Upper lobe of left lung (tissue), 6 donors: ENCODE data around the gene NCAPG2. TPM values are rescaled to one million over a fixed set of nuclear protein-coding genes. Genes with fewer than 3 reads are reported as not detected.

Source experiments
- ATAC-seq, 2 donors: fragments of 200-7000 bp; cut with Tn5 transposase; one replicate each; pipeline ENCODE4 v1.9.1; 2022; ENCODE audit warnings: mild to moderate bottlenecking in 2 of 2, moderate library complexity in 2 of 2; ENCODE audit not compliant: low FRiP score in 2 of 2
- DNase-seq, 2 donors: peaks; one replicate each; pipeline ENCODE4 v3.0.0-alpha.2; 2019 to 2020
- H3K27ac ChIP-seq, 4 donors: fragments of 200-600 bp; sonication (generic); one replicate each; pipeline ENCODE4 v1.5.1; 2016 to 2019
- H3K27me3 ChIP-seq, 4 donors: fragments of 200-600 bp; sonication (generic); one replicate each; pipeline ENCODE4 v1.5.1; 2017 to 2019
- H3K36me3 ChIP-seq, 4 donors: fragments of 200-600 bp; sonication (generic); one replicate each; pipeline ENCODE4 v1.5.1; 2016 to 2019
- H3K4me1 ChIP-seq, 4 donors: fragments of 200-600 bp; sonication (generic); one replicate each; pipeline ENCODE4 v1.5.1; 2018 to 2019
- H3K4me3 ChIP-seq, 4 donors: fragments of 200-600 bp; sonication (generic); one replicate each; pipeline ENCODE4 v1.5.1; 2017 to 2019; ENCODE audit warnings: mild to moderate bottlenecking in 2 of 4, moderate library complexity in 1 of 4
- H3K9me3 ChIP-seq, 4 donors: fragments of 200-600 bp; sonication (generic); one replicate each; pipeline ENCODE4 v1.5.1; 2018 to 2019
- CTCF ChIP-seq, 6 experiments: fragments of 450-650 bp in 4 of 6; fragments of 200-600 bp in 2 of 6; sonication (generic) in 2 of 6; IDR thresholded peaks; one replicate each; pipeline ENCODE4 v1.5.1; 2016 to 2019; ENCODE audit warnings: antibody characterized with exemption in 6 of 6
- EP300 ChIP-seq, 4 donors: sonication (generic); formaldehyde crosslinking; IDR thresholded peaks; one replicate each; pipeline ENCODE4 v1.5.1; 2017; ENCODE audit warnings: antibody characterized with exemption in 4 of 4, control low read depth in 2 of 4
- POLR2A ChIP-seq, 4 donors: fragments of 450-650 bp; IDR thresholded peaks; one replicate each; pipeline ENCODE4 v1.5.1; 2016 to 2017; ENCODE audit warnings: antibody characterized with exemption in 4 of 4, mild to moderate bottlenecking in 2 of 4
- POLR2AphosphoS5 ChIP-seq, 2 donors: sonication (generic); formaldehyde crosslinking; IDR thresholded peaks; one replicate each; pipeline ENCODE4 v1.5.1; 2017; ENCODE audit warnings: antibody characterized with exemption in 2 of 2
- WGBS, 2 donors: methylation state at CpG; one replicate each; pipeline ENCODE4 v1.1.5; 2017 to 2018; 5-methylcytosine and 5-hydroxymethylcytosine counted together
- total RNA-seq, 6 donors: library from RNA; depleted of rRNA in 4 of 6; stranded (reverse); fragments of >200 nt in 4 of 6; gene quantifications; one replicate each; pipeline versions ENCODE4 v1.1.0 to v1.2.1, GENCODE V29; 2016 to 2021
- donor health status: DM: no; HTN: no; CAD: no; lungs with moderate emphysema.
- donor health status: DM: no; HTN: yes; CAD: no; lungs with severe emphysema.

The NCAPG2 gene
- total RNA-seq, 6 donors from 2014 or later, result 4.6 to 11.0 (median 7.8) TPM

DNA sequence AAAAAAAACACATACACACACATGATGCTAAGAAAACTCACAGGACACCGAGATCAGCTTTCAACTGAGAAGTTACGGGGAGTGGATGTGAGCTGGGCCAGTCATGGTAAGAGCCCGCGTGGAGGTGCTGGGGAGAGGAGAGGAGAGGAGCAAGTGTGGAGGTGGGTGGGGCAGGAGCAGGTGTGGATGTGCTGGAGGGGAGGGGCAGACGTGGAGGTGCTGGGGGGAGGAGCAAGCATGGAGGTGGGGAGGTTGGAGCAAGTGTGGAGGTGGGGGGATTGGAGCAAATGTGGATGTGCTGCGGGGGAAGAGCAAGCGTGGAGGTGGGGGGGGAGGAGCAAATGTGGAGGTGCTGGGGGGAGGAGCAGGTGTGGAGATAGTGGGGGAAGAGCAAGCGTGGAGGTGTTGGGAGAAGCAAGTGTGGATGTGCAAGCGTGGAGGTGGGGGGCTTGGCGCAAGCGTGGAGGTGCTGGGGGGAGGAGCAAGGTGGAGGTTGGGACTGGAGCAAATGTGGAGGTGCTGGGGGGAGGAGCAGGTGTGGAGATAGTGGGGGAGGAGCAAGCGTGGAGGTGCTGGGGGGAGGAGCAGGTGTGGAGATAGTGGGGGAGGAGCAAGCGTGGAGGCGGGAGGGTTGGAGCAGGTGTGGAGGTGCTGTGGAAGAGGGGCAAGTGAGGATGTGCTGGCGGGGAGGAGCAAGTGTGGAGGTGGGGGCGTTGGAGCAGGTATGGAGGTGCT lies 24.5 kb upstream of the NCAPG2 start:
- no peak for DNase-seq
- H3K9me3 ChIP-seq, result no peaks in the 10 kb centered on the region
- 88 to 92% methylated on average over 15 to 16 of the region's 16 CpGs for WGBS, 2 donors

DNA sequence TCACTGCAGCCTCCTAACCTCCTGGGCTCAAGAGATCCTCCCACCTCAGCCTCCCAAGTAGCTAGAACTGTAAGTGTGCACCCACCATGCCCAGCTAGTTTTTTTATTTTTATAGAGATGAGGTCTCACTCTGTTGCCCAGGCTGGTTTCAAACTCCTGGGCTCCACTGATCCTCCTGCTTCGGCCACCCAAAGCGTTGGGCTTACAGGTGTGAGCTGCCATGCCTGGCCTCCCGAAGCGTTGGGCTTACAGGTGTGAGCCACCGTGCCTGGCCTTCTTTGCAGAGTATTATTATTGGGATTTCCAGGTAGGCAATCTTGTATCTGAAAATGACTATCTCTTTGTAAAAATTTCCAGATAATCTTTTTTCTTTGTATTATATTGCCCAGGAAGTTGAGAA lies 23.1 kb upstream of the NCAPG2 start:
- H3K36me3 ChIP-seq, result peaks cover 0 to 13% (median 3%) of the 10 kb centered on the region in 4 donors
- no peak overlapping the region for H3K27ac ChIP-seq
- no peaks in the 10 kb centered on the region for H3K27me3 ChIP-seq
- H3K4me1 ChIP-seq, result peaks cover 0 to 7% (median 3%) of the 10 kb centered on the region in 4 donors
- no peak for ATAC-seq
- DNase-seq, result no peak
- H3K4me3 ChIP-seq, result no peak overlapping the region
- 96 to 99% methylated on average over 5 of the region's 5 CpGs for WGBS, 2 donors
- TF ChIP-seq EP300 (IDR thresholded peaks at IDR 0.05) (no peak), POLR2AphosphoS5 (IDR thresholded peaks at IDR 0.05) (no peak), CTCF (IDR thresholded peaks at IDR 0.05) (no peak), POLR2A (IDR thresholded peaks at IDR 0.05) (no peak)
- H3K9me3 ChIP-seq, result no peaks in the 10 kb centered on the region

More for the DNA sequence above, 24.5 kb upstream of the NCAPG2 start:
- Histone ChIP-seq H3K4me3 (no peak overlapping the region), H3K36me3 (peaks cover 0 to 27% (median 7%) of the 10 kb centered on the region in 4 donors), H3K27me3 (no peaks in the 10 kb centered on the region), H3K4me1 (peaks cover 0 to 7% (median 3%) of the 10 kb centered on the region in 4 donors), H3K27ac (no peak overlapping the region)
- ATAC-seq, result no peak
- TF ChIP-seq POLR2AphosphoS5 (IDR thresholded peaks at IDR 0.05) (no peak), EP300 (IDR thresholded peaks at IDR 0.05) (no peak), POLR2A (IDR thresholded peaks at IDR 0.05) (no peak), CTCF (IDR thresholded peaks at IDR 0.05) (no peak)

GRCh38 chr7:158726277-158726807 lies 21.7 kb upstream of the NCAPG2 start:
- DNase-seq, result no peak
- TF ChIP-seq POLR2A (IDR thresholded peaks at IDR 0.05) (no peak), EP300 (IDR thresholded peaks at IDR 0.05) (no peak), POLR2AphosphoS5 (IDR thresholded peaks at IDR 0.05) (no peak), CTCF (IDR thresholded peaks at IDR 0.05) (no peak)
- 77 to 92% methylated on average over 4 of the region's 4 CpGs for WGBS, 2 donors
- H3K4me3 ChIP-seq, result no peak overlapping the region
- no peak overlapping the region for H3K27ac ChIP-seq
- H3K36me3 ChIP-seq, result peaks cover 0 to 3% (median 0%) of the 10 kb centered on the region in 4 donors
- H3K4me1 ChIP-seq, result peaks cover 0 to 7% (median 3%) of the 10 kb centered on the region in 4 donors
- no peak for ATAC-seq
- H3K27me3 ChIP-seq, result no peaks in the 10 kb centered on the region
- H3K9me3 ChIP-seq, result no peaks in the 10 kb centered on the region

GRCh38 chr7:158725506-158725800 lies 20.8 kb upstream of the NCAPG2 start:
- peaks cover 0 to 1% (median under 1%) of the 10 kb centered on the region in 4 donors for H3K4me1 ChIP-seq
- ATAC-seq, result no peak
- 83 to 85% methylated on average over 4 of the region's 4 CpGs for WGBS, 2 donors
- H3K27ac ChIP-seq, result no peak overlapping the region
- H3K36me3 ChIP-seq, result peaks cover 0 to 3% (median 0%) of the 10 kb centered on the region in 4 donors
- no peak for TF ChIP-seq EP300 (IDR thresholded peaks at IDR 0.05)
- TF ChIP-seq CTCF (IDR thresholded peaks at IDR 0.05), result no peak
- TF ChIP-seq POLR2AphosphoS5 (IDR thresholded peaks at IDR 0.05), result no peak
- TF ChIP-seq POLR2A (IDR thresholded peaks at IDR 0.05), result no peak
- no peaks in the 10 kb centered on the region for H3K27me3 ChIP-seq
- H3K9me3 ChIP-seq, result no peaks in the 10 kb centered on the region
- DNase-seq, result no peak
- H3K4me3 ChIP-seq, result no peak overlapping the region
